H1 (cell line): ENCODE results near the gene HOXD12. TPM values are rescaled to one million over a fixed set of nuclear protein-coding genes. Genes with fewer than 3 reads are reported as not detected.

Experiments used
- CTCF ChIA-PET: fragments of 300-600 bp; sonication (Branson Sonifier 250); formaldehyde crosslinking; loops from one replicate; lab custom pipeline; 2021; ENCODE audit not compliant: partially characterized antibody; lab: Charles Lee
- POLR2A ChIA-PET: fragments of 300-600 bp; sonication (Branson Sonifier 250); formaldehyde crosslinking; loops from one replicate; lab custom pipeline; 2021; ENCODE audit warnings: inconsistent platforms; ENCODE audit not compliant: partially characterized antibody; lab: Charles Lee
- DNase-seq, 2 experiments: peaks; one replicate each; pipeline versions ENCODE4 v3.0.0 to v3.0.0-alpha.2; 2010 to 2022; ENCODE audit warnings: low spot score in 2 of 2, low read depth in 1 of 2, mixed read lengths in 1 of 2
- FAIRE-seq: peaks from 2 replicates; lab custom pipeline; 2011; peaks lifted over from hg19 to GRCh38; lab: Jason Lieb, UNC
- H2AFZ ChIP-seq: 2 replicates; pipeline ENCODE4 v1.8.1; 2012; ENCODE audit warnings: low read length, inconsistent platforms
- H2AK5ac ChIP-seq: 2 replicates; pipeline ENCODE4 v1.6.1; 2013; ENCODE audit warnings: low read depth, low read length
- H2BK120ac ChIP-seq: replicated peaks from 2 replicates; pipeline ENCODE3; 2013; ENCODE audit warnings: low read depth, low read length, inconsistent platforms
- H2BK12ac ChIP-seq: 2 replicates; pipeline ENCODE4 v1.6.1; 2013; ENCODE audit warnings: low read depth, low read length
- H2BK15ac ChIP-seq: 2 replicates; pipeline ENCODE4 v1.6.1; 2013; ENCODE audit warnings: low read length
- H2BK20ac ChIP-seq: 2 replicates; pipeline ENCODE4 v1.6.1; 2013; ENCODE audit warnings: low read length
- H2BK5ac ChIP-seq: 2 replicates; pipeline ENCODE4 v1.6.1; 2013; ENCODE audit warnings: low read depth, low read length
- H3K14ac ChIP-seq: 2 replicates; pipeline ENCODE4 v1.6.1; 2013; ENCODE audit warnings: inconsistent platforms; ENCODE audit not compliant: insufficient read length
- H3K18ac ChIP-seq: 2 replicates; pipeline ENCODE4 v1.6.1; 2013; ENCODE audit warnings: low read length; ENCODE audit errors: extremely low read depth
- H3K23ac ChIP-seq: 2 replicates; pipeline ENCODE4 v1.6.1; 2013; ENCODE audit warnings: inconsistent platforms; ENCODE audit not compliant: insufficient read length
- H3K23me2 ChIP-seq: 2 replicates; pipeline ENCODE4 v1.6.1; 2013; ENCODE audit warnings: low read depth, low read length
- H3K27ac ChIP-seq: 2 replicates; pipeline ENCODE4 v1.6.1; 2011; ENCODE audit warnings: low read depth, low read length, inconsistent platforms
- H3K27me3 ChIP-seq, 4 experiments: replicated peaks in 1 of 4; 1 replicate in 1 of 4; 2 replicates in 3 of 4; pipeline versions ENCODE4 v1.6.1 to v1.8.1; 2011 to 2013; ENCODE audit warnings: low read length in 3 of 4, mild to moderate bottlenecking in 3 of 4, inconsistent platforms in 2 of 4, mixed read lengths in 2 of 4, moderate library complexity in 1 of 4; ENCODE audit not compliant: control insufficient read depth in 3 of 4, insufficient read depth in 3 of 4; ENCODE audit errors: extremely low read depth in 1 of 4
- H3K36me3 ChIP-seq, 4 experiments: 2 replicates each; pipeline versions ENCODE4 v1.6.1 to v1.8.1; 2011 to 2013; ENCODE audit warnings: mild to moderate bottlenecking in 4 of 4, low read length in 3 of 4, moderate library complexity in 2 of 4, control low read depth in 1 of 4, inconsistent platforms in 1 of 4; ENCODE audit not compliant: insufficient read depth in 4 of 4, control insufficient read depth in 2 of 4
- H3K4ac ChIP-seq: replicated peaks from 2 replicates; pipeline ENCODE3; 2013; ENCODE audit warnings: low read length, low read depth, mixed read lengths, inconsistent platforms; ENCODE audit not compliant: insufficient read length
- H3K4me1 ChIP-seq, 4 experiments: replicated peaks in 1 of 4; 1 replicate in 1 of 4; 2 replicates in 3 of 4; pipeline versions ENCODE4 v1.6.1 to v1.8.1; 2011 to 2013; ENCODE audit warnings: low read length in 3 of 4, inconsistent platforms in 2 of 4, mixed read lengths in 1 of 4; ENCODE audit not compliant: insufficient read depth in 4 of 4, control insufficient read depth in 3 of 4
- H3K4me2 ChIP-seq, 2 experiments: 2 replicates each; pipeline versions ENCODE4 v1.6.1 to v1.8.1; 2011 to 2013; ENCODE audit warnings: low read depth in 2 of 2, low read length in 2 of 2, control low read depth in 1 of 2, inconsistent platforms in 1 of 2, mild to moderate bottlenecking in 1 of 2; ENCODE audit not compliant: insufficient read depth in 1 of 2
- H3K4me3 ChIP-seq, 4 experiments: fragments of 200-600, 300-600 bp in 1 of 4; sonication (generic), shearing (Covaris generic), sonication (Bioruptor Twin) in 1 of 4; 2 replicates each; pipeline versions ENCODE4 v1.5.1 to v1.8.1; 2011 to 2016; ENCODE audit warnings: low read length in 4 of 4, low read depth in 3 of 4, control low read depth in 2 of 4, inconsistent platforms in 2 of 4, mild to moderate bottlenecking in 2 of 4, mixed read lengths in 1 of 4, moderate library complexity in 1 of 4; ENCODE audit not compliant: insufficient read depth in 2 of 4; ENCODE audit errors: extremely low read depth in 1 of 4
- H3K56ac ChIP-seq: replicated peaks from 2 replicates; pipeline ENCODE3; 2013; ENCODE audit warnings: low read depth, mild to moderate bottlenecking, mixed read lengths, low read length, inconsistent platforms; ENCODE audit not compliant: insufficient read length
- H3K79me1 ChIP-seq: 2 replicates; pipeline ENCODE4 v1.6.1; 2013; ENCODE audit warnings: low read depth, low read length, control low read depth
- H3K79me2 ChIP-seq, 2 experiments: 2 replicates each; pipeline versions ENCODE4 v1.6.1 to v1.8.1; 2012 to 2013; ENCODE audit warnings: low read length in 2 of 2, mild to moderate bottlenecking in 2 of 2, inconsistent platforms in 1 of 2; ENCODE audit not compliant: insufficient read depth in 2 of 2, control insufficient read depth in 1 of 2
- H3K9ac ChIP-seq, 4 experiments: replicated peaks in 1 of 4; 1 replicate in 1 of 4; 2 replicates in 3 of 4; pipeline versions ENCODE4 v1.6.1 to v1.8.1; 2011 to 2013; ENCODE audit warnings: low read depth in 3 of 4, low read length in 3 of 4, control low read depth in 2 of 4, mild to moderate bottlenecking in 2 of 4, moderate library complexity in 2 of 4, inconsistent platforms in 1 of 4; ENCODE audit errors: extremely low read depth in 1 of 4
- H3K9me3 ChIP-seq, 2 experiments: 2 replicates each; pipeline versions ENCODE4 v1.6.1 to v1.8.1; 2012 to 2013; ENCODE audit warnings: mild to moderate bottlenecking in 2 of 2, moderate library complexity in 2 of 2, control low read depth in 1 of 2, inconsistent platforms in 1 of 2, low read depth in 1 of 2, low read length in 1 of 2, mixed read lengths in 1 of 2; ENCODE audit not compliant: insufficient read depth in 2 of 2
- H4K20me1 ChIP-seq, 2 experiments: replicated peaks in 1 of 2; 2 replicates each; pipeline versions ENCODE3 to v1.8.1; 2011 to 2013; ENCODE audit warnings: inconsistent platforms in 2 of 2, low read length in 2 of 2, mild to moderate bottlenecking in 1 of 2; ENCODE audit not compliant: insufficient read depth in 2 of 2, control insufficient read depth in 1 of 2
- H4K5ac ChIP-seq: 2 replicates; pipeline ENCODE4 v1.6.1; 2013; ENCODE audit warnings: low read length, low read depth, mixed read lengths, inconsistent platforms; ENCODE audit not compliant: insufficient read length
- H4K8ac ChIP-seq: 2 replicates; pipeline ENCODE4 v1.8.0; 2013; ENCODE audit warnings: mild to moderate bottlenecking, moderate library complexity, low read length, inconsistent platforms; ENCODE audit not compliant: insufficient read depth; ENCODE audit errors: extremely low read depth
- H4K91ac ChIP-seq: replicated peaks from 2 replicates; pipeline ENCODE3; 2013; ENCODE audit warnings: low read length, mixed read lengths, inconsistent platforms; ENCODE audit not compliant: insufficient read length
- BACH1 ChIP-seq: IDR thresholded peaks from 2 replicates; pipeline ENCODE4 v1.6.1; 2012; ENCODE audit warnings: low read length, improper control_type of control experiment
- BRCA1 ChIP-seq: IDR thresholded peaks from 2 replicates; pipeline ENCODE4 v1.6.1; 2012; ENCODE audit warnings: low read depth, low read length, improper control_type of control experiment
- EZH2 ChIP-seq: fragments of 200-600 bp; sonication (generic); IDR thresholded peaks from 2 replicates; pipeline ENCODE4 v1.7.1; 2012; ENCODE audit warnings: low read depth, mild to moderate bottlenecking, moderate library complexity, low read length, inconsistent platforms; ENCODE audit not compliant: severe bottlenecking
- NRF1 ChIP-seq: IDR thresholded peaks from 2 replicates; pipeline ENCODE4 v1.6.1; 2011; ENCODE audit warnings: mild to moderate bottlenecking, low read depth, low read length, improper control_type of control experiment
- RAD21 ChIP-seq, 2 experiments: IDR thresholded peaks in 1 of 2; conservative IDR thresholded peaks in 1 of 2; 2 replicates each; pipeline ENCODE4 v1.6.1; 2011; ENCODE audit warnings: low read depth in 2 of 2, low read length in 2 of 2, improper control_type of control experiment in 1 of 2, inconsistent platforms in 1 of 2, mild to moderate bottlenecking in 1 of 2, moderate library complexity in 1 of 2
- SP1 ChIP-seq: IDR thresholded peaks from 2 replicates; pipeline ENCODE4 v1.6.1; 2011; ENCODE audit warnings: low read depth, low read length
- SP2 ChIP-seq: IDR thresholded peaks from 2 replicates; pipeline ENCODE4 v1.6.1; 2012; ENCODE audit warnings: mild to moderate bottlenecking, low read length, inconsistent platforms
- SP4 ChIP-seq: IDR thresholded peaks from 2 replicates; pipeline ENCODE4 v1.6.1; 2012; ENCODE audit warnings: low read length, inconsistent platforms
- SUZ12 ChIP-seq: fragments of 200-600 bp; sonication (generic); IDR thresholded peaks from 2 replicates; pipeline ENCODE4 v1.6.1; 2012; ENCODE audit warnings: mild to moderate bottlenecking, inconsistent platforms, low read length, moderate library complexity, mixed read lengths
- TAF1 ChIP-seq: IDR thresholded peaks from 2 replicates; pipeline ENCODE4 v1.6.1; 2011; ENCODE audit warnings: mild to moderate bottlenecking, low read depth, low read length
- TBP ChIP-seq: IDR thresholded peaks from 2 replicates; pipeline ENCODE4 v1.6.1; 2011; ENCODE audit warnings: low read depth, low read length, improper control_type of control experiment
- YY1 ChIP-seq: IDR thresholded peaks from 2 replicates; pipeline ENCODE4 v1.6.1; 2011; ENCODE audit warnings: low read depth, mild to moderate bottlenecking, low read length
- WGBS, 2 experiments: shearing (Covaris generic) in 1 of 2; methylation state at CpG; one replicate each; pipeline versions ENCODE4 v1.1.6 to v1.1.7; 2013 to 2015; ENCODE audit warnings: low lambda C conversion rate in 2 of 2, mixed read lengths in 2 of 2, inconsistent platforms in 1 of 2, low coverage in 1 of 2, missing lambda C conversion rate in 1 of 2; ENCODE audit not compliant: insufficient replicate concordance in 2 of 2, insufficient coverage in 1 of 2, insufficient read length in 1 of 2; ENCODE audit errors: extremely low coverage in 1 of 2, missing lambda C conversion rate in 1 of 2; 5-methylcytosine and 5-hydroxymethylcytosine counted together
- polyA plus RNA-seq, 7 experiments: library from polyadenylated mRNA; depleted of rRNA in 3 of 7; stranded (reverse) in 5 of 7; unstranded in 2 of 7; fragments of >200 nt in 5 of 7; fragments of 200-250 nt in 2 of 7; gene quantifications; 1 replicate in 5 of 7; 2 replicates in 1 of 7; 4 replicates in 1 of 7; pipeline versions ENCODE4 v1.2.1 to v1.2.3, GENCODE V29; 2011 to 2013; ENCODE audit warnings: missing spikeins in 2 of 7, mixed read lengths in 2 of 7
- total RNA-seq: library from RNA; stranded (reverse); fragmentation: NEBNext Ultra II Directional; extraction: Animal tissue kit (Norgen Biotek cat#: 25700); gene quantifications from 2 replicates; pipeline ENCODE4 v1.2.1, GENCODE V29; 2021

HOXD12 gene
- total and polyA plus RNA-seq, 2 of the 8 experiments (the other 6 are each of a cell fraction or from before 2014, with no cell fraction given), result not detected

DNA sequence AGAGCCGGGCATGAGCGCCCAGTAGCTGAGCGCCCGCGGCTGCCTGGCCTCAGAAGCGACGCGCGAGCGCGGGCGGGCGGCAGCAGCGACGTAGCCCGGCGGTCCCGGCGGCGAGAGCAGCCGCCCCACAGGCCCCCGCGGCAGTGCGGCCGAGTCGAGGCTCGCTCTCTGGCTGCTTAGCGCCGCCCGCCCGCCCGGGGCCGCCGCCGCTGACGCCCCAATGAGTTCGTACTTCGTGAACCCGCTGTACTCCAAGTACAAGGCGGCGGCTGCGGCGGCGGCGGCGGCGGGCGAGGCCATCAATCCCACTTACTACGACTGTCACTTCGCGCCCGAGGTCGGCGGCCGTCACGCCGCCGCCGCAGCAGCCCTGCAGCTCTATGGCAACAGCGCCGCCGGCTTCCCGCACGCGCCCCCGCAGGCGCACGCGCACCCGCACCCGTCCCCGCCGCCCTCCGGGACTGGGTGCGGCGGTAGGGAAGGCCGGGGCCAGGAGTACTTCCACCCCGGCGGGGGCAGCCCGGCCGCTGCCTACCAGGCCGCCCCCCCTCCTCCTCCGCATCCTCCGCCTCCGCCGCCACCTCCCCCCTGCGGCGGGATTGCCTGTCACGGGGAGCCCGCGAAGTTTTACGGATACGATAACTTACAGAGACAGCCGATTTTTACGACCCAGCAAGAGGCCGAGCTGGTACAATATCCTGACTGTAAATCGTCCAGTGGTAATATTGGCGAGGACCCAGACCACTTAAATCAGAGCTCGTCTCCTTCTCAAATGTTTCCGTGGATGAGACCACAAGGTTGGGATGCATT lies 30.8 kb downstream of the HOXD12 start:
- Histone ChIP-seq H3K4ac (no peak overlapping the region), H4K8ac (no peak overlapping the region), H4K20me1 (peaks cover 15 to 27% of the 10 kb centered on the region in 2 experiments), H3K79me1 (no peaks in the 10 kb centered on the region), H2BK15ac (no peak overlapping the region), H2AK5ac (no peak overlapping the region), H3K4me1 (peaks cover 0 to 11% (median 5%) of the 10 kb centered on the region in 4 experiments; a peak in 6 of 7 replicates), H3K4me2 (peak overlapping the region; percentile 56 to 70), H3K36me3 (peaks cover 0 to 17% (median 0%) of the 10 kb centered on the region in 4 experiments; a peak in 1 of 8 replicates), H3K27me3 (peaks cover 94 to 100% (median 98%) of the 10 kb centered on the region in 4 experiments), H3K79me2 (no peaks in the 10 kb centered on the region), H2BK20ac (no peak overlapping the region), H3K18ac (no peak overlapping the region), H3K27ac (no peak overlapping the region), H3K9me3 (no peaks in the 10 kb centered on the region), H4K5ac (no peak overlapping the region), H3K56ac (no peak overlapping the region), H2BK120ac (no peak overlapping the region), H3K4me3 (peak overlapping the region in 2 of 4 experiments; percentile 11 to 24; a peak in 2 of 8 replicates), H2AFZ (no peak overlapping the region), H4K91ac (no peak overlapping the region), H2BK5ac (no peak overlapping the region), H2BK12ac (no peak overlapping the region), H3K14ac (no peak overlapping the region), H3K23me2 (no peaks in the 10 kb centered on the region; the same call in 1 of the 2 replicates), H3K9ac (no peak overlapping the region), H3K23ac (no peak overlapping the region)
- WGBS, 2 experiments, result 2% methylated on average over 32 of the region's 100 CpGs; no CpG with 5 or more reads in 1 of the 2 experiments
- CTCF ChIA-PET, result interaction anchor here (0.6 to 4.5 kb wide), 14 partner anchors 9 to 1018 kb away, joined by 3 to 30 read pairs (median 4); no protein-coding TSS in a partner anchor
- FAIRE-seq (no peak), DNase-seq (peak in 1 of 2 experiments; percentile 63)
- POLR2A ChIA-PET, result interaction anchor here (0.7 to 1.2 kb wide), 2 partner anchors 26 to 1856 kb away, joined by 3 to 4 read pairs; no protein-coding TSS in a partner anchor
- TF ChIP-seq TBP (no peak), SUZ12 (peak; percentile 96), SP4 (no peak), RAD21 (IDR thresholded peaks at IDR 0.05 in 1 of 2, conservative IDR thresholded peaks at IDR 0.05 in 1 of 2; ENCODE audit: low read depth in 2 of 2, low read length in 2 of 2) (no peak), SP2 (no peak), SP1 (no peak), NRF1 (no peak), EZH2 (peak; percentile 97), BRCA1 (no peak), TAF1 (no peak), BACH1 (no peak), YY1 (no peak)
